HG03039 (cell line): ENCODE results near the gene WDR91.
"Not testable (repeated sequence)": the region's sequence is repeated elsewhere in the genome, so short reads cannot be mapped to it uniquely, and the experiment has no call there.

Experiments used
- ATAC-seq: cut with Tn5 transposase; IDR thresholded peaks from one replicate; pipeline ENCODE4 v1.9.1; 2021; ENCODE audit warnings: mild to moderate bottlenecking, moderate library complexity; ENCODE audit not compliant: unreplicated experiment

Gene WDR91

DNA sequence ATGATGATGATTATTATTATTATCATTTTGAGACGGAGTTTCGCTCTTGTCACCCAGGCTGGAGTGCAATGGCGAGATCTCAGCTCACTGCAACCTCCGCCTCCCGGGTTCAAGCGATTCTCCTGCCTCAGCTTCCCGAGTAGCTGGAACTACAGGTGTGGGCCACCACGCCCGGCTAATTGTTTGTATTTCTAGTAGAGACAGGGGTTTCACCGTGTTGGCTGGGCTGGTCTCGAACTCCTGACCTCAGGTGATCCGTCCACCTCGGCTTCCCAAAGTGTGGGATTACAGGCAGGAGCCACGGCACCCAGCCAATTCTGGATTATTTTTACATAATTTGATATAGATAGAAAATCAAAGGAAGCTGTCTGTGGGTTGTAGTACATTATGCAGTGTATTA, 22.8 kb upstream of the WDR91 start:
- not testable (repeated sequence) for ATAC-seq

DNA sequence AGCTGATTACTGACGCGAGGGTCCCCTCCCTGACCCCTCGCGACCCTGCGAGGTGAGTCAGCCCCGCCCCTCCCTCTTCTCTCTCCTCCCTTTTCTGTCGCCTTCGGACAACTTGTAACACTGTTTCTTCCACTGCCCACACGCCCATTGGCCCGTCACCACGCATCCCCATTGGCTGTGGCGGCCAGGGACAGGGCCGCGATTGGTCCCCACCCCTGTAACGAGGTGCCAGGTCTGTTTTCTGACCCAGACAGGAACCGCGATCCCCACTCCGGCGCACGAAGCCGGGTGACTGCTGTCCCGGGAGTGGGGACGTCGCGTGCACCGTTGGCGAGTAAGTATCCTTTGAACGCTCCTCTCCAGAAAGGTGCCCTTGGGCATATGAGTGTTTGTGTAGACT, 22.2 kb upstream of the WDR91 start, which contains the start of gene STRA8:
Gene STRA8, plus strand, starts transcription at position 269 of the 400 bp plus-strand sequence. CDS start 6,687 bp downstream, outside the sequence.
- no peak for ATAC-seq

- ATAC-seq: no peak
Observed at GRCh38 chr7:135232720-135233119, 21.4 kb upstream of the WDR91 start.

DNA sequence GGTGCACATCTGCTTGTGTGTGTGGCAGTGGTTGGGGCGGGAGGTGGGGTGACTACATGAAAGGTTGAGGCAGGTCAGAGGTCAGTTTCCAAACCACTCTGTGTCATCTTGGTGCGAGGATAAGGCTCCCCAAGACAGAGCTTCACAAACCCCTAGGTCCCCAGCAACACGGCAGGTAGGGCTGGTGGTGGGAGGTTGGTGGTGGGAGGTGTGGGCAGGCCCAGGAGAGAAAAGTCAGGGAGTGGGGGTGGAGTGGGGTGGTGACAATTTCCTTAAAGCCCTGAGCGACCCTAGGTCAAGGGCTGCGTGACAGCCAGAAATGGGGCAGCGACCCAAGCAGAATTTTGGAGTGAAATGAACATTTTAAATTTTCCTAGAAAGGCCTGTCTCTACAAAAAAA, 20.8 kb upstream of the WDR91 start:
- ATAC-seq: no peak

- ATAC-seq: no peak
Observed at GRCh38 chr7:135231686-135232085, 20.4 kb upstream of the WDR91 start.

DNA sequence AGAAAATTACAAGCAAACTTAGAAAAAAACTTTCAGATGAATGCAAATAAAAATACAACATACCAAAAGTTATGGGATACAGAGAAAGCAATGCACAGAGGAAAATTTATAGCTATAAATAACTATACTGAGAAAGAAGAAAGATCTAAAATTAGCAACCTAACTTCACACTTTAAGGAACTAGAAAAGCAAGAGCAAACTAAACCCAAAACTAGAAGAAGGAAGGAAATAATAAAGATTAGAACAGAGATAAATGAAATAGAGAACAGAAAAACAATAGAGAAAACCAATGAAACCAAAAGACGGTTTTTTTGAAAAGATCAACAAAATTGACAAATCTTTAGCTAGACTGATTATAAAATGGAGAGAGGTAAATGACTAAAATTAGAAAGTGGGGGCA, 12.7 kb upstream of the WDR91 start:
- no peak for ATAC-seq

DNA sequence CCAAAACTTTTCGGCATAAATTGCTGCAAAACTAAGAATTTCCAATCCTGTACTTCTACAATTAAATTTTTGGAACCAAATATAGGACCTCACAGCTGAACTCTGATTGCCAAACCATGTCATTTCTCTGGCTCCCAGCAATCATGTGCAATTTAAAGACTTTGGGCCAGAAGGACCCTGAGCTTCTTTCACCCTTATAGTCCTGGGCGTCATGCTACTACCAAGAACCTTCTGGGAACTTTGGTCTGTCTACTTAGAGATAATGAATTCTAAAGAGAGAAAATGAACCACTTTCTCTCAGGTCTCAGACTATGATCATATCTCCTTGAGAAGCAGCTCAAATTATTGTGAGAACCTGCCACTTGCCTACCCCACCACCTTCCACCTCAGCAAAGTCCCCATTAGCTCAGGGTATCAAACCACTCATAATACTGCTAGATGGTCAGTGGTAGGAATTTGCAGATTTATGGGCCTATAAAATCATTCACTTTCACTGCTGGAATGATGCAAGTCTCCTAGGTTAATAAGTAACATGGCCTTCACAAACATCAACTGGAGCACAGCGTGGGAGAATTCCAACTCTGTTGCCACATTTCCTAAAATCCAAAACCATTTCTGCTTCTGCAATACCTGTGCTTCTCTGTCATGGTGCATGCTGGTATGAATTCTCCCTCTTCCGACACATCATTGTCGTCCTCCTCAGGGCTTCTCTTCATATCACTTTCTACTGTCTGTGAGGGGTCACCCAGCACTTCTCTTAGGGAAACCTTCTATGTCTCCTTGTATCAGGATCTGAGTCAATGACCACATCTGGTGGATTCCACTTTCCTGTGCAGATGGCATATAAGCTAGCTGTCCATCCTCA, 6.6 kb upstream of the WDR91 start:
- ATAC-seq: no peak

DNA sequence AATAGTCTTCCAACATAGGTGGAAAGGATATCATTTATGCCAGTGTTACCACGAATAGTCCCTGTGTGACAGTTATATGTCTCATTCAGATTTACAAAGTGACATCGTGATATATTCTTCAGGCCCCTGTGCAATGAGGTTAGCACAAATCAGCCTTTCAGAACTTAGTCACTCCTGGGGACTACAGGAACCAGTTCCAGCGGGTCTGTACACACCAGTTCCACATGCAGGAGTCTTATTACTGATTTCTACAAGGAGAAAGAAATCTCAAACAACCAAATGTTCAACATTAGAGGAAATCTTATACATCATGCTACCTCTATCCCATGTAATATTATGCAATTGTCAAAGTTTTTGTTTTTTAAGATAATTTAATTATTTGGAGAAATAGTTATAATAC, 4.4 kb upstream of the WDR91 start:
- no peak for ATAC-seq

DNA sequence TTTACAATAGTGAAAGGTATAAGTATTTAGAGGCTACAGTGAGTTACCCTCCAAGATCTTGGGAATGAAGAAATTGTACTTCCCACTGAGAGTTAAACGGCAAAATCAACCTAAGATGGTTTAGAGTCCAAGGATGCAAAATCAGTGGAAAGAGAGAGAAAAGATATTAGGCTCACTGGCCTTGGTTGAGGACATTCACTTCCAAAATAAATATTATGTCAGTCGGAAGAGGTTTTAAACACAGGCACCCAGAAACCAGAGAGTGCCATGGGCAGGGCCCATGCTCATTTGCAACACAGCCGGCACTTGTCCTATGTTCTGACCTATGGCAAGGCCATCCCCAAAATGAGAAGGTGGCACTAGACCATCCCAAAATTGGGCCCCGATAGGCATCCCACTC, 3.9 kb upstream of the WDR91 start:
- no peak for ATAC-seq

- ATAC-seq: no peak
Observed at GRCh38 chr7:135213831-135214230, 2.5 kb upstream of the WDR91 start.

DNA sequence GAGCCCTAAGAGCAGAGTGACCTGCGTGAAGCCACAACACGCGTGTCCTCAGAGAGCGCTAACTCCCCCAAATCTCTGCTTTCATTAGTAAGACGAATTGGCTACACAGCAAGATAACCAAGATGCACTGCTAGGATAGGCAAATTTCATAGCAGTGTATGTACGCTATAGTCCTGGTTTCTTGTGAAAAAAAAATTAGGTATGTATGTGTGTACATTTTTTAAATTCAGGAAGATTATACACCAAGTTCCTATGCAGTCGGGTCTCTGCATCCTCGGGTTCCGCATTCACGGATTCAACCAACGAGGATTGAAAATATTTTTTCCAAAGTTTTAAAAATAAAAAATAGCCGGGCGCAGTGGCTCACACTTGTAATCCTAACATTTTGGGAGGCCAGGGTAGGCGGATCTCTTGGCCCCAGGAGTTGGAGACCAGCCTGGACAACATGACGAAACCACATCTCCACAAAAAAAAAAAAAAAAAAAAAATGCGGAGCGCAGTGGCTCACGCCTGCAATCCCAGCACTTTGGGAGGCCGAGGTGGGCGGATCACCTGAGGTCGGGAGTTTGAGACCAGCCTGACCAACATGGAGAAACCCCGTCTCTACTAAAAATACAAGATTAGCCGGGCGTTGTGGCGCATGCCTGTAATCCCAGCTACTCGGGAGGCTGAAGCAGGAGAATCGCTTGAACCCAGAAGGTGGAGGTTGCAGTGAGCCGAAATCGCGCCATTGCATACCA, 790 bp upstream of the WDR91 start:
- not testable (repeated sequence) for ATAC-seq

GRCh38 chr7:135210888-135211178, 493 bp downstream of the WDR91 start:
- ATAC-seq: no peak

DNA sequence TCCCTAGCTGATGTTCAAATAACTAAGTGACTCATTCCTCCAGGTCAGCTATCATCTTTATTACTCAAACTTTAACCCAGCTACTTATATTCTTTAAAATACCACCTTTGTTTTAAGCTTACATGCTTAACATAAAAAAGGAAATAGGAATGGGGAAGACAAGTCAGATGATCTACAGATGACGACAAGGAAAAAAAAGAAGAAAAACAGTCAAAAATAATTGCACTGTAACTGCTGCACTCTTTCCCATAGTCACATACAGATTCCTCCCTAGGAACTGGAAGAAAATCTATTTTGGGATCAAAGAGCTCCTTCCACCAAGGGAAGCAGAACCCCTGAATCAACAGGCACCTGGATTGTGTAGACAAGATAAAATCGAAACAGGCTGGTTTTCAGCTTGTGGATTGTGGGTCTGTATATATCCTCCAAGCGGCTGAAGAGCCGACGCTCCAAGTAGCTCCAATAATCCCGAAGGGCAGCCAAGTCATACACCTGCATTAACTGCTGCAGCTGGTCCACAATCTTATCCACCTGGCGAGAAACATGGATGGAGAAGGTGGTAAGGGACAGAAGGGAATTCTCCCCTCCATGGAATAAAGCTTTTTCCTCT, 2.0 kb downstream of the WDR91 start:
- no peak for ATAC-seq

DNA sequence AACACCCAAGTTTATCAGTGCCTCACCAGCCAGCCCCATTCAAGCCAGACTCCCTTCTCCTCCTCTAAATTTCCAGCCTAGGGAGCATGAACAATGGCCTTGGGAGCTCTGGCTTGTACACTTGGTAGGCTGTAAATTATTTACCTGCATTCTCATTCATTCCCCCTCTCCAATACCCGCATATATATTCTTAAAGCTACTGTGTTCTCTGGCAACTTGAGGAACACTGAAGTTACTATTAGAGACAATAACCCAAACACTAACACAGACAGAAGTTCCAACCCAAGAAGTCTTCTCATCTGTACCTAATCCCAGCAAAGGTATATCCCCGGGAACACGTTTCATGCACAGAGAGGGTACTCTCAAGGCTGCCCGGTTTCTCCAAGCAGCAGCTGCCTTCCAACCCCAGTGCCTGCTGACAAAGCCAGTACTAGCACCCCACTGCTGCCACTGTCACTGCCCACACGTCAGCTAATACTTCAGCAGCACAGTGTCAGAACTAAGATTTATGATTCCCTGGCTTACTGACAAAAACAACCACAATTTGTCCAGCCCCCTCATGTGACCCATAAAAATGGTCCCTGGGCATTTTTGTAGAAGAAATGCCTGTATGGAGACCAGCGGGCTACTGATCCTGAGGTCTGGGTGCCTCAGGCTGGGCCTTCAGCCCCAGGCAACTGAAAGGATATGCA, 3.1 kb downstream of the WDR91 start:
- ATAC-seq: no peak

DNA sequence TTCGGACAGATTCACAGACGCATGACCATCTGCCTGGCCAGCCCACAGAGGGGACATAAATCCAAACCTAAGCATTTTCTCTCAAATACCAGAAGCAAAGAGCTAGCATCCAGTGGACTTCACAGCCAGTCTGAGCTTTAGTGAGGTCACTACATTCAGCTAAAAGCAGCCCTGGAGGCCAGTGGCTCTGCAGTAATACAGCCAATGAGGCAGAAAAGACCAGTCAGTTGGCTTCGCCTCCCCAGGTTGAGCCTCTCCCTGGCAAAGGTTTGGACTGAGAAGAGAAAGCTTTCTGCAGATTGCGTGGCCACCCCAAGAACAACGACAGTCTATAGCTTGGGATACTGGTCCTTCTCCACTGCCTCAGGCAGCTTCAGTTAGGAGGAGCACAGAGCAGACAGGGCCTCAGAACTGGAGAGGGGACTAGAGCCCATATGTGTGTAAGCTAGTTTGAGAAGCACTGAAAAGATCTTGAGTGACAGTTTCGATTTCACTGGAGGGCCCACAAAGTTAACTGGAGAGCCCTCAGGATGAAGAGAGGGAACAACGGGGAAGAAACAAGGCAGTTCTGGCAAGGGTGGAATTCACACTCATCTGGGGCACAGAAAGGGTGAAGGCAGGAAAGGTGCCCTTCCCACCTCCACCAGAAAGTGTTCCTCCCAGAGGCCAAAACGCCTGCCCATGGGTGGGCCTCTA, 3.8 kb downstream of the WDR91 start:
- ATAC-seq: no peak

DNA sequence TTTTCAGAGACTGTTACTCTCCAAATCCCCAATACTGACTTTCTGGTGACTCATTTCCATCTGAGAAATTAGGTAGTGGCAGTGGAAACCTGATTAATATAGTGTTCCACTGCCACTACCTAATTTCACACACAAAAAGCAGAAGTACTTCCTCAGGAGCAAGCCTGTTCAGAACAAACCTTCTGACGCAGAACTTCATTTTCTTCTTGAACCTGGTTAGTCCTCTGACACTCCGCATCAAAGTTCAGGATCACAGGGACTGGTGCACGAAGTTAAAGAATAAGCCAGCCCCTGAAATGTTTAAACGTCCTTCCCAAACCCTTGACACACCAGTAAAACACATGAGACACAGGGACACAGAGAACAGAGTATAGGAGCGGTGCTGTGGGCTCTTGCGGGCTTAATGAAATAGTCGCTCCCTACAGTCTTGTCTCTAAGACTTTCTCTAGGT, 4.4 kb downstream of the WDR91 start:
- ATAC-seq: peak; percentile 22

GRCh38 chr7:135205850-135206249, 5.5 kb downstream of the WDR91 start:
- ATAC-seq: no peak

DNA sequence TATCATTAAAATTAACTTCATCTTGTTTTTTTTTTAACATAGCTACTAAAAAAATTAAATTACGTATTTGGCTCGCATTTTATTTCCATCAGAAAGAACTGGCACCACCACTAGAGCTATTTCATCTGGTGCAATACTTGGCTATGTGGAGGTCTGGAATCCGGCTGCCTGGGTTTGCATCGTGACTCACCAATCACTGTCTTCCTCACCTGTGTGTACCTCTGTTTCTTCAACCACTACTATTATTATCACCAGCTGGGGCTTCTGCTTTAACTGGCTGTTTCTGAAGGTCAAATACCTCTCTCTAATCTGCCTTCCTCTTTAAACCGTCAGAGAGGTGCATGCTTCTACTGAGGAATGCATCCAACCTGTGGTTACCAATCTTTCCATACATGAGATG, 6.5 kb downstream of the WDR91 start:
- ATAC-seq: no peak

DNA sequence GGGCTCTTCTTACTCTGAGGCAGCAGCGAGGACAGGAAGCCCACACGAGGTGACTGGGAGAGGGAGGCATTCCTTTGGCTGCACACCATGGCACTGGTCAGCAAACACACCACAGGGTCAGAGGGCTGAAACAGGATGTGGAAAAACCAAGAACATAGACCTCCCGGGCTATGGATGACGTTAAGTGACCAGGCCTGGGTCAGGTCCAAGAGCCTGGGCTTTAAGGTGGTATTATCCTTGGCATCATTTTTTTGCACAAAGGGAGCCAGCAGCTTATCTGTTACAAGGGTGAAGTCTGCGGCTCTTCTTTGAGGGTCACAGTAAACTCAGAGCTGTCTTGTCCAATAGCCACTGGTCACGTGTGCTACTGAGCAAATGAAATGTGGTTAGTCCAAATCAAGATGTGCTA, 7.0 kb downstream of the WDR91 start:
- ATAC-seq: no peak

DNA sequence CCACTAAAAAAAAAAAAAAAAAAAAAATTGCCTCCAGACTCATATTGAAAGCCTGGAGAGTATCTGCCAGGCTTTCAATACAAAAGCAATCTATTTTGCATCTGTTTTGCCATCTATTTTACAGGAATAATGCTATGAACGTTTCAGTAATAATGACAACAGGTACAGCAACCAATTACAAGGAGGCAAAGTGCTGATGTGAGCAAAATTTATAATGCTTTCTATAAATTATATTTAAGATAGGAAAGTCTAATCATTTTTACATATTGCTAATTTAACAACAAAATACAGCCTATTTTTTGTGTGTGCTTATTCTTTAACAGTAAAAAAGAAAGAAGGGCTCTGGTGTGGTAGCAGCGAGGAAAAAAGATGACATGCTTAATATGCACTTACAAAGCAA, 10.0 kb downstream of the WDR91 start:
- no peak for ATAC-seq
